NT2/D1 (cell line): Measurements from ENCODE around the gene DLG2.

Source experiments
- SUZ12 ChIP-seq: IDR thresholded peaks from 2 replicates; pipeline ENCODE4 v1.6.1; 2011; ENCODE audit not compliant: insufficient read length, insufficient read depth; ENCODE audit errors: extremely low read depth
- YY1 ChIP-seq: IDR thresholded peaks from 2 replicates; pipeline ENCODE4 v1.6.1; 2011; ENCODE audit not compliant: insufficient read length, insufficient read depth
- ZNF274 ChIP-seq: IDR thresholded peaks from 2 replicates; pipeline ENCODE4 v1.6.1; 2011; ENCODE audit warnings: mild to moderate bottlenecking, low read depth, low read length

DNA sequence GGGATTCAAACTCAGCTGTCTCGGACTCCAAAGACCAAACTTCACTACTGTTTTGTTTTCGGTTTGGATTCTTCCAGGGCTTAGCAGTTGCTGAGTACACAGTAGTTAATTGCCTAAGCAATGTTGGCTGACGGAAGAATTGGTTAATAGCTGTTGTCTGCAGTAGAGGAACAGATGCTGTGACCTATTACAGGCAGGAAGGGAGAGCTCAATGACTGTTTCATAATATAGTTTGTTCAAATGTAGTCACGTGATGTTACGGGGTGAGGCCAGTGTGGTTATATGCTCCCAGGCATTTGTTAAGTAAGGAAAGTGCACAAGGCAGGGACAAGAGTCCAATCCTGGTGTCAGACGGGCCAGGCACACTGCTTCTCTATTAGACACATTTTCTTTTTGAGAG, 2118.3 kb downstream of the DLG2 start:
- TF ChIP-seq SUZ12 (no peak), YY1 (no peak), ZNF274 (no peak)
